Inferior parietal cortex (tissue), 1 donor: Measurements from ENCODE around the gene JDP2.

ENCODE experiments used
- DNase-seq: peaks from one replicate; pipeline ENCODE4 v3.0.0-alpha.2; 2016; ENCODE audit errors: extremely low spot score

The JDP2 gene

GRCh38 chr14:75435473-75435872, 7.7 kb downstream of the JDP2 start:
- no peak for DNase-seq

- no peak for DNase-seq
Measured at GRCh38 chr14:75437201-75438143, 9.7 kb downstream of the JDP2 start.

DNA sequence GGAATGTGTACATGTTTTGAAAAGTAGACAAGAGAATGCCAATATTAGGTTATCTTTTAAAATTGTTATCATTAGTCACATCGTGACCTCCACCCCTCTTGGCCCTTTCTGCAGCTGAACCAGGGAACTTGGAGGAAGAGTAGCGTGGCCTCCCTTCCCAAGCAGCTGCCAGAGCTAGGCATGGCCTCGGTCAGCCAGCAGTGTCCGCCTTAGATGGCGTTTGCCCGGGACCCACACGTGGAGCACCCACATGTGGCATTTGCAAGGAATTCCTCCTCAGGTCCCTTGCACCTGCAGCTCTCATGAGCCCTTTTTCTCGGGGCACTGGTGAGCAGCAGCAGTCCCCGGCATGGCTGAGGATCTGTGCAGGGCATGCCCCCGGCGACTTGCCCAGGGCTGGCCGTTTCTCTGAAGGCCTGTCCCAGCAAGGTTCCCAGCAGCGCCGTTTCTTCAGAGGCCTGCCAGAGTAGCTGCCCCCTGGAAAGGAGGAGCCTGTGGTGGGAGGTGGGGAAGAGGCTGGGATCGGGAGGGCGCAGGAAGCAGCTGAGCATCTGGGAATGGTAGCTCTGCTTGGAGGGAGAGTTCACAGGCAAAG, 10.8 kb downstream of the JDP2 start:
- no peak for DNase-seq

GRCh38 chr14:75439989-75440388, 12.2 kb downstream of the JDP2 start:
- peak; percentile 33 for DNase-seq

- DNase-seq = no peak
Measured at GRCh38 chr14:75440733-75441477, 13.1 kb downstream of the JDP2 start.

- no peak for DNase-seq
Measured at GRCh38 chr14:75441728-75442127, 13.9 kb downstream of the JDP2 start.

DNA sequence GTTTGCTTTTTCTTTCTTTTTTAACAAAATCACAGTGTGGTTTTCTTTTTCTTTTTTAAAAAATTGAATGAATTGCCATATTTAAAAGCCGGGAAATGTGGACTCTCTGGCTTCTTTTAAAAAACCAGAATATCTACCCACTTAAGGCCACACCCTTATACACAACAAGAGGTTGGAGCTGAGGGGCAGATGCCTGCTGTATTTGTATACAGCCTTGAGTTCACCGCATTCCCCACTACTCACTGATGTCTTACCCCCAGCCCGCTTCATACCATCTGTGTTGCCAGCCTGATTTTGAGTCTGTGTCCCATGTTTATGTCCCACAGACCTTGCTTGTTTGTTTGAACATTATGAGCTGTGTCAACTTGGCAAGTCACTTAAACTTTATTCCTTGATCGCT, 14.3 kb downstream of the JDP2 start:
- no peak for DNase-seq

- DNase-seq = no peak
Measured at GRCh38 chr14:75442642-75443041, 14.8 kb downstream of the JDP2 start.

- DNase-seq = peak; percentile 65
Measured at GRCh38 chr14:75443203-75443969, 15.6 kb downstream of the JDP2 start.

DNA sequence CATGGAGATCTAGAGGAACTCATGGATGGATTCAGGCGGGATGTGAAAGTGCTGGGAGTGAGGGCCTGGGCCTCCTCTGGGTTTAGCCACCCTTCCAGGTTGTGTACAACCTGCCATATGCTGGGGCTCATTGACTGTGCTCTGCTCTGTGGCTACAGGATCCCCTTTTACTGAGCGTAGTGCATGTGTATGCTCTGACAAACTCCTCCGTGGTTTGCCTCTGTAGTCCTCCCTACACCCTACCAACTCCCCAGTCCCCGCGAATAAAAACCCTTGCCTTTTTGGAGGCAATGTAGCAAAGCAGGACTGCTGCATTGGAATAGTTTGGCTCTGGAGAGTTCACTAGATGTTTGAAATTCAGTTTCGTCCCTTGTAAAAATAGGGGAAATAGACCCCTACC, 17.4 kb downstream of the JDP2 start:
- no peak for DNase-seq

- DNase-seq = no peak
Measured at GRCh38 chr14:75445963-75446362, 18.1 kb downstream of the JDP2 start.

- no peak for DNase-seq
Measured at GRCh38 chr14:75446447-75446846, 18.6 kb downstream of the JDP2 start.

DNA sequence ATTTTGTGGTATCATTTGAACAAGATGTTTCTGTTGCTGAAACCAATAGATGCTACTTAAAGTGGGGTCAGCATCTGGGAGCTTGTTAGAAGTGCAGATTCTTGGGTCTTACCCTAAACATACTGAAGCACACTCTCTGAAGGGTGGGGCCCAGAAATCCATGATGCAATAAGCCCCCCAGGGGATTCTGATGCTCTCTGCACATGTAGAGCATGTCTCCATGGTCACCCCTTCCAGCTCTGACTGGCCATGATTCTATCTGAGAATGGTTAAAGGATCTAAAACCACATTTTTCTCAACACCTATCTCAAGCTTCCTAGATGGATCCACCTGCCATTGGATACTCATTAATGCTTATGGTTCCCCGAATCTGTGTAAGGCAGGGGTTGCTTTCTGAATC, 20.4 kb downstream of the JDP2 start:
- DNase-seq = no peak

DNA sequence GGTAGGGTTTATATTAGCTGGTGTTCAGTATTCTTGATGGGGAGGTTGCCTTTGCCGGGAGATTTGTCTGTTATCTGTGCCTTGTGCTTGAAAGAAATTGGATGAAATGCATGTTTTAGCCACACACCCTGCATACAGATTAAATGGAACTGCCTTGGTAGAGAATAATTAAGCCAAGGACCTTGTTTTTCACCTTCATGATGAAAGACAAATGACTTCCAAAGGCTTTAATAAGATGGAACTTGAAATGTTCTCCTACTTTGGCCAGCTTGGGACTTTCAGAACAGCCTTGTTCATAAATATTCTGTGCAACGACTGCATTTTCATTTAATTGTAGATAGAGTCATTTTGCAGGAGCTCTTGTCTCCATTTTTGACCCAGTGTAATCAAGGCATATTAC, 21.2 kb downstream of the JDP2 start:
- DNase-seq = no peak

GRCh38 chr14:75449696-75450095, 21.9 kb downstream of the JDP2 start:
- DNase-seq = peak; percentile 37

- no peak for DNase-seq
Measured at GRCh38 chr14:75450381-75451276, 22.8 kb downstream of the JDP2 start.

DNA sequence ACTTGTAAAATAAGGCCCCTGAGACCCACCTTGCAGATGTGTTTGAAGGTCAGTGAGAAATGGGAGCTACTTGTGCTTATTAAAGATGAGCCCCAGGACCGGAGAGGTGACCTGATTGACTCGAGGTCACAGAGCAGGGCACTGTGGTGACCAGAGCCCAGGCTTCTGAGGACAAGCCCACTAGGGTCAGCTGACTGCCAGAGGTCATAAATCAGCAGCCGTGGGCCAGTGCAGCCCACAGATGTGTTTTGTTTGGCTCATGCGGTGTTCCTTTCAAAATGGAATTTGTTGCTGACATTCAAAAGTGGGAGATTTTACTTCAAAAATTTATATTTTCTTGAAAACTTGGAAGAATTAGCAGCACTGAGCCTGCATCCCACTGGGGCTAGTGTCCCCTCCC, 24.5 kb downstream of the JDP2 start:
- no peak for DNase-seq

- no peak for DNase-seq
Measured at GRCh38 chr14:75452900-75453816, 25.3 kb downstream of the JDP2 start.

GRCh38 chr14:75453817-75454434, 26.1 kb downstream of the JDP2 start:
- DNase-seq = no peak
